Pons (tissue), 1 donor: Measurements from ENCODE around the gene FOXO3.
A peak's percentile ranks its signal among the peaks of the same experiment; 100 is the strongest.

ENCODE experiments used
- DNase-seq: peaks from one replicate; pipeline ENCODE4 v3.0.0-alpha.2; 2016; ENCODE audit warnings: low spot score

The FOXO3 gene

GRCh38 chr6:108597572-108598304 lies 37.0 kb downstream of the FOXO3 start:
- DNase-seq: no peak

GRCh38 chr6:108598305-108598863 lies 37.7 kb downstream of the FOXO3 start:
- no peak for DNase-seq

DNA sequence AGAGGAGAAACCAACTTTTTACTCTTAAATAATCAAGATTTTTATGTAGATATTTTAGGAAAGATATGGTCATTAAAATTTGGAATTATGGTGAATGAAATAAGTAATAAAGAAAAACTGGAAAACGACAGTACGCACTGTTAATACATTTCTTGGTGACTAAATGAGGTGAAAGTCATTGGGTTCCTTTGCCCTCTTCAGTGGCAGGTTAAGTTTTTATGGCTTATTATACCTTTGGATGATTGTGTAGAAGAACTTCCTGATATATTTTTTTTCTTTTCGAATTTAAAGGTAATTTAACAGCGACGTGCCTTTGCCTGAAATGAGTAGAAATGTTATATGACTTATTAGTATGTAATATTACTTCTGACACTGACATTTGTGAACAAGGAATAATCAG lies 43.4 kb downstream of the FOXO3 start:
- DNase-seq: no peak

DNA sequence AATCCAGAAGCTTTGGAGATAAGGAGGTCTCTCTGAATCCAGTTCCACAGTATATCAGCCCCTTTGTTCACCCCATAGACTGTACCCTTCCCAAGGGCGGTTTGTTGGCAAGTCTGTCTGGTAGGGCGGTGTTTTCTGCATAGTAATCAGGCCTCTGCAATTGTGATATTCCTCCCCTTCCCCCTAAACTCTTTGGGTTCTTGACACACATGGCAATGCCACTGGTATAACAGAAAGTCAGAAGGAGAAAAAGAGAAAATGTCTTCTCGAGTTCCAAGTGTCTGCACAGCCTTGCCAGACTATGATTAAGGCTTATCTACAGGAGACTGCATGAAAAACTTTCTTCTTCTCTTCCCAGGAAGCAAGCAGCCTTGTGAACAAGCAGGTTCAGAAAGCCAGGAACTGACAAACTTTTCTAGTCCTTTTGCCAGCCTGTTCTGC lies 45.6 kb downstream of the FOXO3 start:
- DNase-seq: no peak

DNA sequence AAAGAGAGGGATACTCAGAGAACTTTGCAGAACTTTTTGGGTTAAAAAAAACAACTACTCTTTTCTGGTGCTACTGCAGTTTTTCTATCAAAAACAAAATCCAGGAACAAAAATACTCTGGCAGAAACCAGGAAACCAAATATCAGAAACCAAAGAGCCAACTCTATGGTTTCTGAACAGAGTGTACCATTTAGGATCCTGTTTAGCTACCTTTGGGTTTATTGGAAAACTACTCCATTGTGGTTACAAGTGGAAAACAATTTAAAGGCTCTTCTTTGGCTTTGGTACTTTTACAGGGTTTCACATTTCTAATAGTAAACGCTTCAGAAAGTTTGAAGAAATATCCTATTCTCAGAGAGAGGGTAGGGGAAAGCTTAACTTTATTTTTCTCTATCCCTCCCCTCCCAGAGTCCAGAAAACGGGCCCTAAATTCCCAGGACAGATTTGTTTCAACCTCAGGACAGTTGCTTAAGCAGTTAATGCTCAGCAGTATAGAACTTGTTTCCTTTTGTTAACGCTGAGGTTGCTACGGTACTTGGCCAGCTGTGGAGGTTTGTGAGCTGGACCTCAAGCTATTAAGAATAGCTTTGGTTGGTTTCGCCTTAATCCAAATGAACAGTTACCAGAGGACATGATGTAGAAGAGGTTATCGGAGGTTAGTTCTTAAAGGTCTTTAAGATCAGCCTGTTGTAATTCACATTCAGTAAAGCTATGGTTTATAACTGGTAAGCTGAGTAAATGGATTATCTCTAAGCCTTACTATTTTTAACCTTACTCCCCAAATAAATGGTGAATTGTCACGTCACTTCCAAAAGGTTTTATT lies 47.9 kb downstream of the FOXO3 start:
- DNase-seq: no peak

DNA sequence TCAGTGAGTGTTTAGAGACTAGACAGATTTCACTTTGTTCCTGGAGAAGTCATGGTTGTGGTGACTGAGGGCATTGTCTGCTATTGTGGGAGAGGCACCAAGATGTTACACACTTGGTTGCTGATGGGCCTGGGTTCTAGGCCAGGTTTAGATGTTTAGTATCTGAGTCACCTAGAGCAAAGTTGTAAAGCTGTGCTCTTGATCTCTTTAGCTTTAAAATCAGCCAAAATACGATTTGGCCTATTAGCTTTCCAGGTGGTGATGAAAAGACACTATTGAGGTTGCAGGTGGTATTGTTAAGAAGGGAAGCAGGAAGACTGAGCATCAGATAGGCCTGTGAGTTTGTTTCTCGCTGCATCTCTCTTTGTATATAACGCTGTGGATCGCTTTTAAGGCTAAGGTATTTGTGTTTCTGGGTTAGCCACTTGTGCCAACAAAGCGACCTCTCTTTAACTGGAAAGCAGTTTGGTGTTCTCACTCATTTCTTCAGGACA lies 48.6 kb downstream of the FOXO3 start:
- DNase-seq: peak; percentile 64

GRCh38 chr6:108610270-108610839 lies 49.6 kb downstream of the FOXO3 start:
- peak; percentile 38 for DNase-seq

DNA sequence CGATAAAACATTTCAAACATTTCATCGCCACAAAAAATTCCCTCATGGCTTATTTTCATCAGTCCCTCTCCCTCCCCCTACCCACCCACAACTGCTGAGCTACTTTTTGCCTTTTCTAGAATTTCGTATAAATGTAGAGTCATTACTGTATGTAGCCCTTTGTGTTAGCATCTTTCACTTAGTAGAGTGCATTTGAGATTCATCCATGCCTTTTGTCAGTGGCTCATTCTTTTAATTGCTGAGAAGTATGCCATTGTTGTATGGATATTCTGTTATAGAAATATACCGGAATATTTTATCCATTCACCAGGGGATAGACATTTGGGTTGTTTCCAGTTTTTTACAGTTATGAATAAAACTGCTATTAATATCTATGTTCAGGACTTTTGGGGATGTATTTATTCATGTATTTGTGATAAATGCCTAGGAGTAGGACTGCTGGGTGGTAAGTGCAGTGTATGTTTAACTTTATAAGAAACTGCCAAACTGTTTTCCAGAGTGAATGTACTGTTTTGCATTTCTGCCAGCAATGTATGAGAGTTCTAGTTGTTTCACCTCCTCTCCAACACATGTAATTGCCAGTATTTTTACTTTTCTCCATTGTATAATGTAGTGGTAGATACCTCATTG lies 50.4 kb downstream of the FOXO3 start:
- DNase-seq: no peak

- no peak for DNase-seq
Observed at GRCh38 chr6:108612852-108613251, 52.1 kb downstream of the FOXO3 start.

GRCh38 chr6:108616544-108616943 lies 55.8 kb downstream of the FOXO3 start:
- DNase-seq: no peak

DNA sequence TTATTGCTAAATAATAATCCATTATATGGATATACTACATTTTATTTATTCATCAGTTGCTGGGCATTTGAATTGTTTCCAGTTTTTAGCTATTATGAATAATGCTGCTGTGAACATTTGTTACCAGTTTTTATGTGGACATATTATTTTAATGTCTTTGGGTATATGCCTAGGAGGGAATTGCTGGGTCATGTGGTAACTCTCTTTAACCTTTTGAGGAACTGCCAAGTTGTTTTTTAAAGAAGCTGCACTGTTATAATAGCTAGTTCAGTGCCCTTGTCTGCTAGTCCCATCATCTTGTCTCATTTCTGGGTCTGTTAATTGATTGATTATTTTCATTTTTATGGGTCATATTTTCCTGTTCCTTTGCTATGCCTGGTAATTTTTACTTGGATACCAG lies 56.3 kb downstream of the FOXO3 start:
- no peak for DNase-seq

GRCh38 chr6:108618623-108619152 lies 58.0 kb downstream of the FOXO3 start:
- DNase-seq: no peak

GRCh38 chr6:108619431-108620197 lies 58.9 kb downstream of the FOXO3 start:
- no peak for DNase-seq

- DNase-seq: no peak
Observed at GRCh38 chr6:108621117-108621516, 60.4 kb downstream of the FOXO3 start.

DNA sequence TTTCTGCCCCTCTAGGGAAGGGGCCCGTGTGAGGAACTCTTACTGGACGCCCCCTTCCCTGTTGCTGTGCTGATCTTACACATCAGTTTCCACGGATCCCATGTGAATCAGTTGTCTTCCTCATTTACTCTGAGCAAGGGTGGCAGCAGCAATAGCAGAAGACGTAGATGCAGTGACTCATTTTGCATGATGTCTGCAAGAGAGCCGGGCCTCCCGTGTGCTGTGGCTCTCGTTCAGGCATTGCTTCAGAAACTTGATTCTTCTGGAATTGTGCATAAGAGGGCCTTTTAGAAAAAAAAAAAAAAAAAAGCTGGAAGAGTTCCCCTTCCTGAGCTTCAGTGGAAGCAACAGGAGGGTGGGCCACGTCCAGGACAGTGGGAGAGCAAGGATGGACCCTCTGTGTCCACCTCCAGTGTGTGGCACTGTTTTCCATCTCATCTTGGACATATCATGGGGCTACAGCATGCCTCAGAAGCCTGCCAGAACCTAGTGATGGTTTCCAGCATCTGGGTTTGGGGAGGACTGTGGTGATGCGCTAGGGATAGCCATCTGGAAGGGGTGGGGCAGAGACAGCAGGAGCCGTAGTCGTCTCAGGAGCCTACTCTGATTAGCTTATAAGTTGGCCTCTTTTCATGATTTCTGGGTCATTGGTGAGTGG lies 62.1 kb downstream of the FOXO3 start:
- no peak for DNase-seq

- DNase-seq: no peak
Observed at GRCh38 chr6:108623995-108624394, 63.3 kb downstream of the FOXO3 start.

DNA sequence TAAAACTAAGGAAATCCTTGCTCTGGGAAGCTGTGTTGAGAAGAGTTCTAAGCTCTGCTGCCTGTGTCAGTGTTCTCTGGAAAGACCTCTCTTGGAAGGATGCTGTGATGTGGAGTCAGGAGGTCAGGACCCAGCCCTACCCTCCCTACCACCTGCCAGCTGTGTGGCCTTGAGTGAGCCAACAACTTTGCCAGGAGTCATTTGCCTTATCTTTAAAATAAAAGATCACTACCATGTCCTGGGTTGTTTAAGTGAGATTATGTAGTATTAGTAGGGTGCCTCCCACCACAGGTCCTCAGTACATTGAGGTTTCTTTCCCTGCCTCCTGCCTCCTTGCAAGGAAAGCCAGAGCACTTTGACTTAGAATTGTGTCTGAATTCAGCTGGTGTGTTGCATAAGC lies 64.9 kb downstream of the FOXO3 start:
- DNase-seq: no peak

DNA sequence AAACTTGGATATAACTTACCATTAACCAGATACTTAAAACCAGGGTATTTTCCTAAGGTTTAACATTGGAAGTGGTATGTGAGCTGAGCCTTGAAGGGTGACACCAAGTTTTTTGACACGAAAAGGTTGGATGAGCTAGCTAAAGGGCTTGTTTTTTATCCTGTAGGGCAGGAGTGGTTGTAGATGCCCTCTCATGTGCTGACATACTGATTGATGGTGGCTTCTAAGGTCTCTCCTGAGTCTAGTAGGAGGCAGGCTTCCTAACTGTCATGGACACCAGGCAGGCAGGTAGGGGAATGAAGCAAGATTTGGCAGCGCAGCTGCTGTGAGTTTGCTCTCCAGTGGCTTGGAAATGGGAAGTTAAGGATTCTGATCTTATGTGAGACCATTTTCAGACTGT lies 66.1 kb downstream of the FOXO3 start:
- no peak for DNase-seq

GRCh38 chr6:108627692-108628550 lies 67.2 kb downstream of the FOXO3 start:
- DNase-seq: no peak
